AG09319 (cell line): ENCODE measurements around the gene CEP85.
A peak's percentile ranks its signal among the peaks of the same experiment; 100 is the strongest.
"Not testable (repeated sequence)": the region's sequence is repeated elsewhere in the genome, so short reads cannot be mapped to it uniquely, and the experiment has no call there.

Experiments used
- DNase-seq: peaks from one replicate; pipeline ENCODE4 v3.0.0-alpha.2; 2010; ENCODE audit warnings: low read depth; ENCODE audit errors: extremely low read depth
- TF ChIP-seq, protein P1 (sequence below): IDR thresholded peaks from 2 replicates; pipeline ENCODE4 v1.5.1; 2011; ENCODE audit warnings: low read depth, mild to moderate bottlenecking, inconsistent platforms, low read length, moderate library complexity

CEP85 gene

GRCh38 chr1:26224606-26225005, 9.4 kb upstream of the CEP85 start:
- TF ChIP-seq, protein P1, sequence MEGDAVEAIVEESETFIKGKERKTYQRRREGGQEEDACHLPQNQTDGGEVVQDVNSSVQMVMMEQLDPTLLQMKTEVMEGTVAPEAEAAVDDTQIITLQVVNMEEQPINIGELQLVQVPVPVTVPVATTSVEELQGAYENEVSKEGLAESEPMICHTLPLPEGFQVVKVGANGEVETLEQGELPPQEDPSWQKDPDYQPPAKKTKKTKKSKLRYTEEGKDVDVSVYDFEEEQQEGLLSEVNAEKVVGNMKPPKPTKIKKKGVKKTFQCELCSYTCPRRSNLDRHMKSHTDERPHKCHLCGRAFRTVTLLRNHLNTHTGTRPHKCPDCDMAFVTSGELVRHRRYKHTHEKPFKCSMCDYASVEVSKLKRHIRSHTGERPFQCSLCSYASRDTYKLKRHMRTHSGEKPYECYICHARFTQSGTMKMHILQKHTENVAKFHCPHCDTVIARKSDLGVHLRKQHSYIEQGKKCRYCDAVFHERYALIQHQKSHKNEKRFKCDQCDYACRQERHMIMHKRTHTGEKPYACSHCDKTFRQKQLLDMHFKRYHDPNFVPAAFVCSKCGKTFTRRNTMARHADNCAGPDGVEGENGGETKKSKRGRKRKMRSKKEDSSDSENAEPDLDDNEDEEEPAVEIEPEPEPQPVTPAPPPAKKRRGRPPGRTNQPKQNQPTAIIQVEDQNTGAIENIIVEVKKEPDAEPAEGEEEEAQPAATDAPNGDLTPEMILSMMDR: no peak
- DNase-seq: no peak

- no peak for DNase-seq
- TF ChIP-seq, protein P1: no peak
Observed at GRCh38 chr1:26225033-26225831, 8.8 kb upstream of the CEP85 start.

DNA sequence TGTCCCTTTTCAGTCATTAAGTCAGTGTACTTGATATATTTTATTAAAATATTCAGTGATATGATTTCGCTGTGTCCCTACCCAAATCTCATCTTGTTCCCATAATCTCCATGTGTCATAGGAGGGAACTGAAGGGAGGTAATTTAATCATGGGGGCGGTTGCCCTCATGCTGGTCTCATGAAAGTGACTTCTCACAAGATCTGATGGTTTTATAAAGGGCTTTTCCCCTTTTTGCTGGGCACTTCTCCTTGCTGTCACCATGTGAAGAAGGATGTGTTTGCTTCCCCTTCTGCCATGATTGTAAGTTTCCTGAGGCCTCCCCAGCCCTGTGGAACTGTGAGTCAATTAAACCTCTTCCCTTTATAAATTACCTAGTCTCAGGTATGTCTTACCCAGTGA, 3.3 kb upstream of the CEP85 start:
- DNase-seq: not testable (repeated sequence)

- TF ChIP-seq, protein P1: peak; percentile 15
- DNase-seq: no peak
Observed at GRCh38 chr1:26234644-26235370, 807 bp downstream of the CEP85 start.

GRCh38 chr1:26237230-26237966, 3.4 kb downstream of the CEP85 start:
- TF ChIP-seq, protein P1: no peak
- DNase-seq: no peak

- no peak for DNase-seq
- TF ChIP-seq, protein P1: no peak
Observed at GRCh38 chr1:26239936-26240335, 5.9 kb downstream of the CEP85 start.

- TF ChIP-seq, protein P1: no peak
Observed at GRCh38 chr1:26252718-26253117, 18.7 kb downstream of the CEP85 start.

More at GRCh38 chr1:26252718-26253117, 18.7 kb downstream of the CEP85 start:
- DNase-seq: no peak
